ENCODE data around the gene MEGF11.

- TF ChIP-seq NFRKB (IDR thresholded peaks at IDR 0.05) (no peak), BHLHE40 (IDR thresholded peaks at IDR 0.05; ENCODE audit: borderline replicate concordance) (no peak), ELF4 (IDR thresholded peaks at IDR 0.05) (no peak), FOXA1 (IDR thresholded peaks at IDR 0.05) (no peak), FOXM1 (IDR thresholded peaks at IDR 0.05; ENCODE audit: borderline replicate concordance) (no peak), HDGF (IDR thresholded peaks at IDR 0.05; ENCODE audit: borderline replicate concordance) (no peak), PKNOX1 (IDR thresholded peaks at IDR 0.05) (no peak)
Observed at GRCh38 chr15:66215811-66216210, 37.7 kb downstream of the MEGF11 start.
